ENCODE measurements around the gene EPHB1.

The EPHB1 gene

DNA sequence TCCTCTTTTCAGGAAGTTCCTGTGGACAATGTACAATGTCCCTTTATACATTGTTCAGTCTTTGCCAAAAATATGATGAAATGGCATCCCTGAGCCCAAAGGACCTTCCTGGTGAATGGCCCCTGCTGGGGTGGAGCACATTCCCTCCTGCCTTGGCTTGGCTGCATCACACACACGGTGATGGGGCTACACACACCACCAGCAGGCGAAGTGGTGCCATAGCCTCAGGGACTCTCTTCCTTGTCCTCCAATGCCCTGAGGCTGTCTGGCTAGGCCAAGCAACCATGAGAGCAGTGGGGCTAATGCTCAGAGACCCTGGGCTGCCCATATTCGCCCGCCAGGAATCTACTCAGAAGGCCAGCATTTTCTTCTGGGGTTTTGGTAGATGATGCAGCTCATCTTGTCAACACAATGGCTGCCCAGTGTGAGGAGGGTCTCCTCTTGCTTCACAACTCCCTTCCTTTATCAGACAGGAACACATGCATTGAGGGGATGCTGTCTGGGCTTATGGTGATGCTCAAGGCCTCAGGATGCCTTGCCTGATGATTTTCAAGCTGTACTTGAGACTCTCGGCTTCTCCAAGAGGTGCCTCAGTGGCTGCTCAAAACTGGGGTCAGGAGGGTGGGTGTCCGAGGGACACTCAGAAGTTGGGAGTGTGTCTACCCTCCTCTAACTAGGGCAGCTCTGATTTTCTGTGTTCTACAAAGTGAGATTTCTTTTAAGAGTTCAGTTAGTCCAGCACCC lies 40.9 kb upstream of the EPHB1 start:
- no peak overlapping the region for H3K4me3 ChIP-seq (replicated peaks; ENCODE audit: low read depth, low read length)
- TF ChIP-seq, protein P1, sequence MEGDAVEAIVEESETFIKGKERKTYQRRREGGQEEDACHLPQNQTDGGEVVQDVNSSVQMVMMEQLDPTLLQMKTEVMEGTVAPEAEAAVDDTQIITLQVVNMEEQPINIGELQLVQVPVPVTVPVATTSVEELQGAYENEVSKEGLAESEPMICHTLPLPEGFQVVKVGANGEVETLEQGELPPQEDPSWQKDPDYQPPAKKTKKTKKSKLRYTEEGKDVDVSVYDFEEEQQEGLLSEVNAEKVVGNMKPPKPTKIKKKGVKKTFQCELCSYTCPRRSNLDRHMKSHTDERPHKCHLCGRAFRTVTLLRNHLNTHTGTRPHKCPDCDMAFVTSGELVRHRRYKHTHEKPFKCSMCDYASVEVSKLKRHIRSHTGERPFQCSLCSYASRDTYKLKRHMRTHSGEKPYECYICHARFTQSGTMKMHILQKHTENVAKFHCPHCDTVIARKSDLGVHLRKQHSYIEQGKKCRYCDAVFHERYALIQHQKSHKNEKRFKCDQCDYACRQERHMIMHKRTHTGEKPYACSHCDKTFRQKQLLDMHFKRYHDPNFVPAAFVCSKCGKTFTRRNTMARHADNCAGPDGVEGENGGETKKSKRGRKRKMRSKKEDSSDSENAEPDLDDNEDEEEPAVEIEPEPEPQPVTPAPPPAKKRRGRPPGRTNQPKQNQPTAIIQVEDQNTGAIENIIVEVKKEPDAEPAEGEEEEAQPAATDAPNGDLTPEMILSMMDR (IDR thresholded peaks at IDR 0.05; ENCODE audit: low read depth, low read length, missing control alignments) = no peak
- no peak for DNase-seq (ENCODE audit: extremely low read depth, low read depth)

- TF ChIP-seq, protein P1 (IDR thresholded peaks at IDR 0.05; ENCODE audit: low read depth, low read length, missing control alignments) = peak; percentile 79
- peak; percentile 6 for DNase-seq (ENCODE audit: extremely low read depth, low read depth)
Measured at GRCh38 chr3:134754768-134755559, 40.1 kb upstream of the EPHB1 start.

GRCh38 chr3:134755821-134756220 lies 39.2 kb upstream of the EPHB1 start:
- TF ChIP-seq, protein P1 (IDR thresholded peaks at IDR 0.05; ENCODE audit: low read depth, low read length, missing control alignments) = no peak
- H3K4me3 ChIP-seq (replicated peaks; ENCODE audit: low read depth, low read length) = no peak overlapping the region
- no peak for DNase-seq (ENCODE audit: extremely low read depth, low read depth)

More at GRCh38 chr3:134754768-134755559, 40.1 kb upstream of the EPHB1 start:
- no peak overlapping the region for H3K4me3 ChIP-seq (replicated peaks; ENCODE audit: low read depth, low read length)

DNA sequence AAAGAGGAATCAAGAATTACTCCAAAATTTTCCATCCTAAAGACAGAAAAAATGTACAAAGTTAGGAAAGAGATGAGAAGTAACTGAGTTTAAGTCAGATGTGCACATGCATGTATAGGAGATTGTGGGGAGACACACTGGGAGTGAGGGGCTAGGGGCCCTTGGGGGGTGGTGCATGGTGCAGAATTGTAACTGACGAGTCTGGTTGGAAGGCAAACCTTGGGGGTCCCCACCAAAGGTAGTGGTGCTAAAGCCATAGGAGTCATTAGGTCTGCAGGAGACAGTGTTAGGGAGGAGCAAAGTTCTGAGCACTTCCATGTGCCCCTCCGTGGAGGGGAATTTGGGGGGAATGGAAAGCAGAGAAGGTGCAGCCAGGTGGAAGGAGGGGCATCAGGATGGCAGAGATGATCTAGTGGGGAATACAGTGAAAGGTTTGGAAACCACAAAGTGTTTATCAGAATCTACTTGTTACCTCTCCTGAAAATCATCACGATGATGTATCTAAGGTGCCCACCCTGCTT lies 37.5 kb upstream of the EPHB1 start:
- no peak overlapping the region for H3K4me3 ChIP-seq (replicated peaks; ENCODE audit: low read depth, low read length)
- TF ChIP-seq, protein P1 (IDR thresholded peaks at IDR 0.05; ENCODE audit: low read depth, low read length, missing control alignments) = no peak
- DNase-seq (ENCODE audit: extremely low read depth, low read depth) = no peak

GRCh38 chr3:134761213-134761612 lies 33.8 kb upstream of the EPHB1 start:
- no peak for DNase-seq (ENCODE audit: extremely low read depth, low read depth)
- TF ChIP-seq, protein P1 (IDR thresholded peaks at IDR 0.05; ENCODE audit: low read depth, low read length, missing control alignments) = no peak
- H3K4me3 ChIP-seq (replicated peaks; ENCODE audit: low read depth, low read length) = no peak overlapping the region

GRCh38 chr3:134762016-134762415 lies 33.0 kb upstream of the EPHB1 start:
- H3K4me3 ChIP-seq (replicated peaks; ENCODE audit: low read depth, low read length) = no peak overlapping the region
- TF ChIP-seq, protein P1 (IDR thresholded peaks at IDR 0.05; ENCODE audit: low read depth, low read length, missing control alignments) = no peak

More at GRCh38 chr3:134762016-134762415, 33.0 kb upstream of the EPHB1 start:
- DNase-seq (ENCODE audit: extremely low read depth, low read depth) = no peak
